Activated CD4-positive, alpha-beta T cell treated with anti-CD3 and anti-CD28 coated beads, Interleukin-2, amount 10 ng/mL, durations not matched to agents 7 days and 5 days (primary cell): ENCODE data around the gene TELO2. TPM values are rescaled to one million over a fixed set of nuclear protein-coding genes. Genes with fewer than 3 reads are reported as not detected.

ENCODE experiments used
- CTCF ChIA-PET: fragments of 350-600 bp; sonication (Branson Sonifier 250); formaldehyde crosslinking; loops from one replicate; lab custom pipeline; 2021; ENCODE audit warnings: antibody characterized with exemption; lab: Charles Lee
- POLR2A ChIA-PET: fragments of 350-600 bp; sonication (Branson Sonifier 250); formaldehyde crosslinking; loops from one replicate; lab custom pipeline; 2021; ENCODE audit warnings: antibody characterized with exemption; lab: Charles Lee
- DNase-seq: peaks from one replicate; pipeline ENCODE4 v3.0.0-alpha.2; 2020
- H3K27ac Mint-ChIP-seq: one replicate; pipeline ENCODE4 v1.8.0; 2021; ENCODE audit warnings: mild to moderate bottlenecking, moderate library complexity, mixed read lengths
- H3K27me3 Mint-ChIP-seq: one replicate; pipeline ENCODE4 v1.8.0; 2021; ENCODE audit warnings: mixed read lengths
- H3K36me3 Mint-ChIP-seq: one replicate; pipeline ENCODE4 v1.8.0; 2021; ENCODE audit warnings: low read depth, mixed read lengths
- H3K4me1 Mint-ChIP-seq: one replicate; pipeline ENCODE4 v1.8.0; 2021; ENCODE audit warnings: mixed read lengths
- H3K4me3 Mint-ChIP-seq: one replicate; pipeline ENCODE4 v1.8.0; 2021; ENCODE audit warnings: mild to moderate bottlenecking, moderate library complexity, mixed read lengths
- H3K9me3 Mint-ChIP-seq: one replicate; pipeline ENCODE4 v1.8.0; 2021; ENCODE audit warnings: mixed read lengths
- total RNA-seq, 2 experiments: library from RNA; stranded (reverse); gene quantifications; one replicate each; pipeline ENCODE4 v1.2.3, GENCODE V29; 2021

TELO2 gene
- total RNA-seq, 2 experiments from 2014 or later = 49.1 to 65.5 TPM

- Mint-ChIP-seq H3K27me3 (no peaks in the 10 kb centered on the region), H3K4me1 (no peaks in the 10 kb centered on the region), H3K9me3 (no peaks in the 10 kb centered on the region), H3K27ac (no peak overlapping the region), H3K4me3 (no peak overlapping the region), H3K36me3 (peaks cover 10% of the 10 kb centered on the region)
- CTCF ChIA-PET = no interaction called here
- POLR2A ChIA-PET = no interaction called here
- DNase-seq = no peak
These were observed 7.4 kb downstream of the TELO2 start for GRCh38 chr16:1500465-1501150.

GRCh38 chr16:1501630-1502029 lies 8.5 kb downstream of the TELO2 start:
- H3K9me3 Mint-ChIP-seq = no peaks in the 10 kb centered on the region
- H3K4me1 Mint-ChIP-seq = no peaks in the 10 kb centered on the region
- POLR2A ChIA-PET = no interaction called here
- no peak overlapping the region for H3K4me3 Mint-ChIP-seq
- CTCF ChIA-PET = interaction anchor here (0.8 kb wide), 1 partner anchor 14 kb away, joined by 3 read pairs; no protein-coding TSS in a partner anchor
- peaks cover 10% of the 10 kb centered on the region for H3K36me3 Mint-ChIP-seq
- H3K27me3 Mint-ChIP-seq = no peaks in the 10 kb centered on the region
- no peak for DNase-seq
- H3K27ac Mint-ChIP-seq = no peak overlapping the region

DNA sequence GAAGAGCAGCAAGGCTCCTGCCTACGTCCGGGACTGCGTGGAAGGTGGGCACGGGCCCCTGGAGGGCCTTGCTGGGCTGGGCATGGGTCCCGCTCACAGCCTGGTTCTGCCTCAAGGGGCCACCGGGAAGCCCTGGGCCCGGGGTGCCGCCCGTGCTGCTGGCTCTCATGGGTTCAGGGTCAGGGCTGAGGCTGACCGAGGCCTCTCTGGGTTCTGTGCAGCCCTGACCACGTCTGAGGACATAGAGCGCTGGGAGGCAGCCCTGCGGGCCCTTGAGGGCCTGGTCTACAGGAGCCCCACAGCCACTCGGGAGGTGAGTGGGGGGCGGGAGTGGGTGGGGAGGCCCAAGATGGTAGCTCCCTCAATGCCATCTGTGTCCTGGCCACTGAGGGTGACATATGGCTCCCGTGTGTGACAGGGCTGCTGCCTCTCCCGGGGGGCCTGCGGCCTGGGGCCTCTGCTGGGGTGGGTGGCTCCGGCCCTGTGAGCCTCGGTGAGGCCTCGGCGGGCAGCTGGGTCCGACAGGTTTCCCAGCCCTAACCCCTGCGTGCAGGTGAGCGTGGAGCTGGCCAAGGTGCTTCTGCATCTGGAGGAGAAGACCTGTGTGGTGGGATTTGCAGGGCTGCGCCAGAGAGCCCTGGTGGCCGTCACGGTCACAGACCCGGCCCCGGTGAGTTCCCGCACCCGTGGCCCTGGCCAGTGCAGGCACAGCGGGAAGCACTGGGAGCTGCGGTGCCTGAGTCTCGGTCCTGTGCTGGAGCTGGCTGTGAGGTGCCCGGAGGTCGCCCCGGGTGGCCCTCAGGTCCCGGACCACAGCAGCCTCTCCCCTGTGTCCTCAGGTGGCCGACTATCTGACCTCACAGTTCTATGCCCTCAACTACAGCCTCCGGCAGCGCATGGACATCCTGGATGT lies 9.2 kb downstream of the TELO2 start:
- ChIA-PET POLR2A (no interaction called here), CTCF (interaction anchor here (0.8 kb wide), 1 partner anchor 15 kb away, joined by 3 read pairs; no protein-coding TSS in a partner anchor)
- Mint-ChIP-seq H3K27me3 (no peaks in the 10 kb centered on the region), H3K4me3 (no peak overlapping the region), H3K36me3 (peaks cover 10% of the 10 kb centered on the region), H3K4me1 (no peaks in the 10 kb centered on the region), H3K9me3 (no peaks in the 10 kb centered on the region), H3K27ac (no peak overlapping the region)
- DNase-seq = no peak

DNA sequence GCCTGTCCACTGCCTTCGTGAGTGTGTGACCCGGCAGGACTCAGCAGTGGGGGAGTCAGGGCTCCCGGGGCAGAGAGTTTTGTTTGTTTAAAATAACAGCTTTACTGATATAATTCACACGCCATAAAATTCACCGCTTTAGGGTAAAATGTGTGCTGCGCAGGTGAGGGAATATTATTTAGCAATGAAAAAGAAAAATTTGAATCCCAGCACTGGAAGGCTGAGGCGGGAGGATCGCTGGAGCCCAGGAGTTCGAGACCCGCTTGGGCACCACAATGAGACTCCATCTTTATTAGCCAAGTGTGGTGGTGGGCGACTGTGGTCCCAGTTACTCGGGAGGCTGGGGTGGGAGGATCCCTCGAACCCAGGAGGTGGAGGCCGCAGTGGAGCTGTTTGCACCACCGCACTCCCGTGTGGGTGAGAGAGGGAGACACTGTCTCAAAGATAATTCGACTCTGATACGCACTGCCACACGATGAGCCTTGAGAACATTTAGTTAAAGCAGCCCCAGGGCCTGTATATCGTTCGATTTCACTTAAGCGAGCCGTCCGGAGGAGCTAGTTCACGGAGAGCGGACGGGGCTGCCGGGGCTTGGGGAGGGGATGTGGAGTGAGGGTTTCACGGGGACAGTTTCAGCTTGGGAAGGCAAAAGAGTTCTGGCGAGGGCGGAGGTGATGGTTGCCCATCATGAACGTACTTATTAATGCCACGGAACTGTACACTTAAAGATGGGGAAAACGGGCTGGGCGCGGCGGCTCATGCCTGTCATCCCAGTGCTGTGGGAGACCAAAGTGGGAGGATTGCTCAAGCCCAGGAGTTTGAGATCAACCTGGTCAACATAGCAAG lies 10.2 kb downstream of the TELO2 start:
- no peak overlapping the region for H3K4me3 Mint-ChIP-seq
- no peaks in the 10 kb centered on the region for H3K9me3 Mint-ChIP-seq
- no peak for DNase-seq
- ChIA-PET POLR2A (no interaction called here), CTCF (no interaction called here)
- no peaks in the 10 kb centered on the region for H3K27me3 Mint-ChIP-seq
- H3K27ac Mint-ChIP-seq = peak overlapping the region; percentile 25
- H3K4me1 Mint-ChIP-seq = no peaks in the 10 kb centered on the region
- peaks cover 8% of the 10 kb centered on the region for H3K36me3 Mint-ChIP-seq

- H3K9me3 Mint-ChIP-seq = no peaks in the 10 kb centered on the region
These were observed 12.1 kb downstream of the TELO2 start for GRCh38 chr16:1505073-1505844.

DNA sequence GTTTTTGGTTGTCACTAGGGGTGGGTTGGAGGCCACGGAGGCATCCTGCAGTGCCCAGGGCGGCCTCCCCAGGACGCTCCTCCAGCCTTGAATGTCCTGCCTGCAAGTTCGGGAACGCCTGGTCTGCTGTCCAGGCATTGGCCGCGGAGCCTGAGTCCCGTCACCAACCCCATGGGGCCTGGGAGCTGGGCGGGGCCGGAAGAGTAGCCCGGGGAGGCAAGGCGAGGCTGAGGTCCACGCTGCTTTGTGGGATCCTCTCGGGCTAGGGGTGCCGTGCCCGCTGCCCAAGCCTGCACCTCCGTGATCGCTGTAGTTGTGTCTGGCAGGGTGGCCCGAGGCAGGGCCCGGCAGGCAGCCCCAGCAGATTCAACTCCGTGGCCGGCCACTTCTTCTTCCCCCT lies 12.8 kb downstream of the TELO2 start:
- CTCF ChIA-PET = no interaction called here
- POLR2A ChIA-PET = no interaction called here
- H3K27ac Mint-ChIP-seq = no peak overlapping the region
- no peaks in the 10 kb centered on the region for H3K27me3 Mint-ChIP-seq
- H3K9me3 Mint-ChIP-seq = no peaks in the 10 kb centered on the region
- H3K36me3 Mint-ChIP-seq = peaks cover 11% of the 10 kb centered on the region
- H3K4me1 Mint-ChIP-seq = no peaks in the 10 kb centered on the region
- no peak overlapping the region for H3K4me3 Mint-ChIP-seq
- no peak for DNase-seq

More at GRCh38 chr16:1505073-1505844, 12.1 kb downstream of the TELO2 start:
- Mint-ChIP-seq H3K27me3 (no peaks in the 10 kb centered on the region), H3K4me1 (no peaks in the 10 kb centered on the region), H3K4me3 (no peak overlapping the region), H3K36me3 (peaks cover 9% of the 10 kb centered on the region), H3K27ac (no peak overlapping the region)
- ChIA-PET CTCF (no interaction called here), POLR2A (no interaction called here)
- no peak for DNase-seq

DNA sequence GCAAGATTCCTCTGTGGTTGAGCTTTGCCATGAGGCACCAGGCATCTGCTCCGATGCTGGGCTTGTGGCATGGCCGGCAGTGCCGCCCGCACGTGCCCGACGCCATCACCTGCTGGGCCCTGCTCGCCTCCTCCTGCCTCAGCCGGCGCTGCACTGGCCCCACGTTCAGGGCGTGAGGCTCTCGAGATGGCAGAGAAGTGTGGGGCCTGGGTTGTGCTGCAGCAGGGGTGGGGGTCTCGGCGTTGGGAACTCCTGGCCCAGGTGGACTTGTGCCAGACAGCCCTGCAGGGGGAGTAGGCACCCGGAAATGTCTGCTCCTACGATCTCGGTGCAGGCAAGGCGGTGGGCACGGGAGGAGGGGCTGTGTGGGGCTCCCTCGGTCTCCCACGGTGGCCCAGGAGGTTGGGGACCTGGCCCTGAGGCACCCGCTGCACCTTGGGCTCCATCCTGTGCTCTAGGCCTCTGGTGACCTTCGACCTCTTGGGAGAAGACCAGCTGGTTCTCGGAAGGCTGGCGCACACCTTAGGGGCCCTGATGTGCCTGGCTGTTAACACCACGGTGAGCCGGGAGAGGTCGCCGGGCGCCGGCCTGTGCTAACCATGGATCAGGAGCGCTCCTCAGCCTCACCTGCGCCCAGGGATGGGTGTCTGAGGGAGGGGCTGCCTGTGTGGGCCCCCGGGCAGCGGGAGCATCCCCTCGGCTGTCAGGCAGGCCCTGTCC lies 13.5 kb downstream of the TELO2 start:
- no peak overlapping the region for H3K27ac Mint-ChIP-seq
- ChIA-PET CTCF (no interaction called here), POLR2A (no interaction called here)

DNA sequence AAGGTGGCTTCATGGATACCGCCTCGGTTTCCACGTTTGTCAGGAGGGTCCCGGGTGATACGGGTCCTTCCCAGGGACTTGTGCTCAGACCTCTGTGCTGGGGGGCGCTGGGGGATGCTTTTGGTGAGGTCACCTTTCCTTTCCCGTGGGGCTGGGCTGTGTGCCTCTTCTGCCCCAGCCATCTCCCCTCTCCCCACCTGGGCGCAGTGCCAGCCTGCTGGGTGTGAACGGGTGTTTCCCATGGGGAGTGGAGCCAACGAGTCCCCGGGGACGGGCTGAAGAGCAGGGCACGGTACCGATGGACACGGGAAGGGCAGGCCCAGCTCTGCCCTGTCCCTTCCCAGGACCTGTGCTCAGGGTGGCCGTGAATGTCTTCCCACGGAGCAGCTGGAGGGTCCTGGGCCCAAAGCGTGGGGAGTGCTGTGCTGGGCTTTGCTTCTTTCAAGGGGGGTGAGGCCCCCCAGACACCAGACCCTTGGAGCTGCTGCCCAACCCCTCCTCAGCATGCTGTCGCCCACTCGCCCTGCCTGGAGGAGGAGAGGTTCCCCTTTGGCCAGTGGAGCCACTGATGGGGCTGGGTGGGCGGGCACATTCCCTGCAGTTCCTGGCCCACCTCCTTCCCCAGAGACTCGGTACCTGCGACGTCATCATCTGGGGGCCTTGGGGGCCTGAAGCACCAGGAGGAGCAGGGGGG lies 15.5 kb downstream of the TELO2 start:
- no peaks in the 10 kb centered on the region for H3K4me1 Mint-ChIP-seq
- no peak for DNase-seq
- POLR2A ChIA-PET = no interaction called here
- H3K9me3 Mint-ChIP-seq = no peaks in the 10 kb centered on the region
- no peak overlapping the region for H3K27ac Mint-ChIP-seq
- CTCF ChIA-PET = no interaction called here
- no peak overlapping the region for H3K4me3 Mint-ChIP-seq
- no peaks in the 10 kb centered on the region for H3K27me3 Mint-ChIP-seq
- peaks cover 14% of the 10 kb centered on the region for H3K36me3 Mint-ChIP-seq

More for the DNA sequence above, 13.5 kb downstream of the TELO2 start:
- H3K9me3 Mint-ChIP-seq = no peaks in the 10 kb centered on the region
- no peaks in the 10 kb centered on the region for H3K4me1 Mint-ChIP-seq
- no peaks in the 10 kb centered on the region for H3K27me3 Mint-ChIP-seq
- no peak overlapping the region for H3K4me3 Mint-ChIP-seq
- H3K36me3 Mint-ChIP-seq = peaks cover 14% of the 10 kb centered on the region
- DNase-seq = no peak

- no peak overlapping the region for H3K4me3 Mint-ChIP-seq
- no peaks in the 10 kb centered on the region for H3K9me3 Mint-ChIP-seq
- H3K27ac Mint-ChIP-seq = no peak overlapping the region
- H3K27me3 Mint-ChIP-seq = no peaks in the 10 kb centered on the region
- no peak for DNase-seq
- CTCF ChIA-PET = no interaction called here
- POLR2A ChIA-PET = no interaction called here
- no peaks in the 10 kb centered on the region for H3K4me1 Mint-ChIP-seq
- peaks cover 16% of the 10 kb centered on the region for H3K36me3 Mint-ChIP-seq
These were observed 16.4 kb downstream of the TELO2 start for GRCh38 chr16:1509307-1510221.

DNA sequence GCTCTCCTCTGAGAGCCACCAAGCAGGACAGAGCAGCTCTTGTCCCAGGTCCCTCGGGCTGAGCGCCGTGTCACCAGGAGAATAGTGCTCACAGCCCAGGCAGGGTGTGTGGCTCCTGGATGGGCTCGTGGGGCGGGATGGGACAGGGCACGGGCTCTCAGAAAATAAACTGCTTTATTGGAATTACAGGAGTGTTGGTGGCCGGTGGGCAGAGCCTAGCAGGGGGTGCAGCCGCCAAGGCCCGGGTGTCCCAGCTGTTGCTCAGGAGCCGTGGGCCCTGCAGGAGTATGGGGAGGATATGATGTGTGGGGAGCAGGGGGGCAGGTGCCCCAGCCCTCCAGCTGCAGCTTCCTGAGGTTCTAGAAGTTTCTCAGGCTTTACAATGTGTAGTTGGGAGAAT lies 17.1 kb downstream of the TELO2 start:
- Mint-ChIP-seq H3K36me3 (peaks cover 19% of the 10 kb centered on the region), H3K4me1 (no peaks in the 10 kb centered on the region), H3K27me3 (no peaks in the 10 kb centered on the region), H3K27ac (no peak overlapping the region), H3K4me3 (no peak overlapping the region), H3K9me3 (peaks cover 2% of the 10 kb centered on the region)
- ChIA-PET POLR2A (no interaction called here), CTCF (interaction anchor here (0.5 kb wide), 1 partner anchor 86 kb away, joined by 3 read pairs; no protein-coding TSS in a partner anchor)
- no peak for DNase-seq
